IMR-90 (cell line): ENCODE measurements around the gene LCK.

Experiments
- CTCF ChIP-seq: conservative IDR thresholded peaks from 2 replicates; pipeline ENCODE4 v1.5.1; 2012; ENCODE audit warnings: mild to moderate bottlenecking, low read depth, low read length, improper control_type of control experiment
- USF2 ChIP-seq: fragments of 150-350 bp; IDR thresholded peaks from 2 replicates; pipeline ENCODE4 v1.6.1; 2017; ENCODE audit warnings: mild to moderate bottlenecking, antibody characterized with exemption, low read length, low read depth

GRCh38 chr1:32321712-32322291 is 70.7 kb downstream of the LCK start:
- TF ChIP-seq USF2 (no peak), CTCF (no peak)
